Stimulated activated CD4-positive, alpha-beta T cell treated with anti-CD3 and anti-CD28 coated beads, TNF-alpha, amount 100 ng/mL, for 24 hours (primary cell): ENCODE results near the gene FAM193B.

Experiments
- DNase-seq, 3 experiments: peaks; one replicate each; pipeline ENCODE4 v3.0.0-alpha.2; 2020; ENCODE audit warnings: low read depth in 3 of 3

The FAM193B gene

GRCh38 chr5:177500685-177501522 is 53.5 kb downstream of the FAM193B start:
- DNase-seq: peak; percentile 73 to 85 (median 77)

GRCh38 chr5:177499842-177500241 is 54.5 kb downstream of the FAM193B start:
- DNase-seq: no peak

GRCh38 chr5:177498013-177498787 is 56.2 kb downstream of the FAM193B start:
- DNase-seq: no peak

GRCh38 chr5:177497292-177498012 is 56.9 kb downstream of the FAM193B start, which contains the start of gene PDLIM7:
Gene PDLIM7, minus strand, starts transcription at chr5:177497604. Its CDS starts 1,092 bp downstream, at chr5:177496512.
- DNase-seq: peak; percentile 88 to 94 (median 90)

GRCh38 chr5:177496727-177497291 is 57.6 kb downstream of the FAM193B start:
- no peak for DNase-seq

GRCh38 chr5:177496070-177496726 is 58.2 kb downstream of the FAM193B start:
- no peak for DNase-seq

GRCh38 chr5:177495243-177496060 is 58.9 kb downstream of the FAM193B start:
- DNase-seq: no peak

GRCh38 chr5:177494346-177495195 is 59.8 kb downstream of the FAM193B start:
- no peak for DNase-seq

GRCh38 chr5:177493795-177494345 is 60.5 kb downstream of the FAM193B start:
- no peak for DNase-seq

- DNase-seq: no peak
Observed at GRCh38 chr5:177492841-177493240, 61.5 kb downstream of the FAM193B start.

GRCh38 chr5:177491983-177492746 is 62.2 kb downstream of the FAM193B start:
- DNase-seq: no peak

- DNase-seq: no peak
Observed at GRCh38 chr5:177491429-177491945, 62.9 kb downstream of the FAM193B start.

GRCh38 chr5:177490992-177491391 is 63.4 kb downstream of the FAM193B start:
- DNase-seq: no peak

GRCh38 chr5:177490311-177490991 is 63.9 kb downstream of the FAM193B start:
- no peak for DNase-seq

GRCh38 chr5:177489119-177489716 is 65.1 kb downstream of the FAM193B start:
- DNase-seq: no peak

GRCh38 chr5:177487975-177488374 is 66.4 kb downstream of the FAM193B start:
- DNase-seq: no peak

- no peak for DNase-seq
Observed at GRCh38 chr5:177487144-177487543, 67.2 kb downstream of the FAM193B start.
